ENCODE measurements around the gene KDM5C.

Gene KDM5C

GRCh38 chrX:53266914-53267313, 41.9 kb upstream of the KDM5C start:
- Histone ChIP-seq H3K4me3 (ENCODE audit: severe bottlenecking) (no peak overlapping the region), H3K4me1 (ENCODE audit: insufficient read depth, poor library complexity, severe bottlenecking) (peaks cover 43% of the 10 kb centered on the region), H3K27ac (ENCODE audit: poor library complexity, severe bottlenecking) (peak overlapping the region; percentile 82), H3K36me3 (ENCODE audit: low read depth) (no peaks in the 10 kb centered on the region), H3K9me3 (ENCODE audit: severe bottlenecking) (no peaks in the 10 kb centered on the region), H3K27me3 (ENCODE audit: insufficient read depth, poor library complexity, severe bottlenecking) (no peaks in the 10 kb centered on the region)
- no peak for ATAC-seq (ENCODE audit: low read depth)
- no peak for DNase-seq (ENCODE audit: low spot score)
- TF ChIP-seq CTCF (IDR thresholded peaks at IDR 0.05; ENCODE audit: poor library complexity, severe bottlenecking), result no peak

- ATAC-seq (ENCODE audit: low read depth), result no peak
- H3K36me3 ChIP-seq (ENCODE audit: low read depth), result no peaks in the 10 kb centered on the region
- TF ChIP-seq CTCF (IDR thresholded peaks at IDR 0.05; ENCODE audit: poor library complexity, severe bottlenecking), result no peak
- H3K27ac ChIP-seq (ENCODE audit: poor library complexity, severe bottlenecking), result peak overlapping the region; percentile 82
- no peak for DNase-seq (ENCODE audit: low spot score)
- H3K4me1 ChIP-seq (ENCODE audit: insufficient read depth, poor library complexity, severe bottlenecking), result peaks cover 43% of the 10 kb centered on the region
- no peaks in the 10 kb centered on the region for H3K9me3 ChIP-seq (ENCODE audit: severe bottlenecking)
- H3K27me3 ChIP-seq (ENCODE audit: insufficient read depth, poor library complexity, severe bottlenecking), result no peaks in the 10 kb centered on the region
- no peak overlapping the region for H3K4me3 ChIP-seq (ENCODE audit: severe bottlenecking)
Observed at GRCh38 chrX:53265771-53266574, 41.0 kb upstream of the KDM5C start.

GRCh38 chrX:53263597-53264094, 38.6 kb upstream of the KDM5C start:
- ATAC-seq (ENCODE audit: low read depth), result peak; percentile 89

GRCh38 chrX:53262918-53263394, 37.9 kb upstream of the KDM5C start:
- TF ChIP-seq CTCF (IDR thresholded peaks at IDR 0.05; ENCODE audit: poor library complexity, severe bottlenecking), result no peak
- Histone ChIP-seq H3K36me3 (ENCODE audit: low read depth) (no peaks in the 10 kb centered on the region), H3K27me3 (ENCODE audit: insufficient read depth, poor library complexity, severe bottlenecking) (no peaks in the 10 kb centered on the region), H3K4me1 (ENCODE audit: insufficient read depth, poor library complexity, severe bottlenecking) (peaks cover 38% of the 10 kb centered on the region), H3K27ac (ENCODE audit: poor library complexity, severe bottlenecking) (peak overlapping the region; percentile 82), H3K4me3 (ENCODE audit: severe bottlenecking) (no peak overlapping the region), H3K9me3 (ENCODE audit: severe bottlenecking) (no peaks in the 10 kb centered on the region)
- DNase-seq (ENCODE audit: low spot score), result no peak
- peak; percentile 33; the same call in 2 of the 3 replicates for ATAC-seq (ENCODE audit: low read depth)

More at GRCh38 chrX:53263597-53264094, 38.6 kb upstream of the KDM5C start:
- TF ChIP-seq CTCF (IDR thresholded peaks at IDR 0.05; ENCODE audit: poor library complexity, severe bottlenecking), result no peak
- Histone ChIP-seq H3K27ac (ENCODE audit: poor library complexity, severe bottlenecking) (peak overlapping the region; percentile 82), H3K4me3 (ENCODE audit: severe bottlenecking) (no peak overlapping the region), H3K36me3 (ENCODE audit: low read depth) (no peaks in the 10 kb centered on the region), H3K27me3 (ENCODE audit: insufficient read depth, poor library complexity, severe bottlenecking) (no peaks in the 10 kb centered on the region), H3K9me3 (ENCODE audit: severe bottlenecking) (no peaks in the 10 kb centered on the region), H3K4me1 (ENCODE audit: insufficient read depth, poor library complexity, severe bottlenecking) (peaks cover 42% of the 10 kb centered on the region)
- peak; percentile 69 for DNase-seq (ENCODE audit: low spot score)
